MM.1S (cell line): Measurements from ENCODE around the gene ABCA3.

Source experiments
- EZH2 ChIP-seq: fragments of 300-600 bp; sonication (generic); optimal IDR thresholded peaks from 2 replicates; pipeline ENCODE3; 2017; ENCODE audit warnings: low read depth, mild to moderate bottlenecking, antibody characterized with exemption, low read length, mixed read lengths
- EZH2phosphoT487 ChIP-seq: fragments of 300-600 bp; sonication (generic); IDR thresholded peaks from 2 replicates; pipeline ENCODE4 v1.6.1; 2018; ENCODE audit warnings: antibody characterized with exemption, low read length
- TF ChIP-seq, protein P1 (sequence below): fragments of 300-600 bp; sonication (generic); IDR thresholded peaks from 2 replicates; pipeline ENCODE4 v1.5.1; 2016; ENCODE audit warnings: antibody characterized with exemption, low read length, mixed read lengths

DNA sequence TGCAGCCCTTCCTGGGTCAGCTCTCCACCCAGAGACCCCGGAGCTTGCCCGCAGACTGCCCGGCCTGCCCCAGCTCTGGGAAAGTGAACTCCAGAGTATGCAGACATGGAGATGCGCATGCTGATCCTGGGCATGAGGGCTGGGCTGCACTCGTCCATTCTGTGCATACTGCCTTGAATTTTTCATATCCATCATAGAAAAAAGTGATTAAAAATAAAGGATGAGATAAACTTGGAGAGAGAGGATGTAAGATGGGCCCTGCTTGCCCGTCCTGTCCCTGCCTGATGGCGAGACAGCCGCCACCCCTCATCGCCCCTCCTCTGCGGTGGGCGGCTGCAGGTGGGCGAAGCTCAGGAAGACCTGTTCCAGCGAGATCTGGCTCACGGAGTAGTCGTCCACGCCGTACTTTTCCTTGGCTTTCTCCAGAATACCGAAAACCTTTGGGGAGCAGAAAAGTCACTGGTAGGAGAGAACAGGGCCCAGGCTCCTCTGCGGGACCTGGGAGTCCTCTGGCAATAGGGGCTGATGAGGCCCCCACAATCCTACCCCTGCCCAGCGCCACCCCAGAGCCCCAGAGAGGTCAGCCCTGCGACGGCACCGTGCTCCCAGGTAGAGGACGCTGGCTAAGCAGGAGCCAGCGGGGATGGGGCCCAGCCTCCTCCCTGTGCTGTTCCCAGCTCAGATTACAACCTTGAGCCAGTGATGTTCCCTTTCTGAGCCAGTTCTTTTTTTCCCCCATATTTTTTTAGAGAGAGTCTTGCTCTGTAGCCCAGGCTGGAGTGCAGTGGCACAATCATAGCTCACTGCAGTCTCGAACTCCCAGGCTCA lies 63.9 kb downstream of the ABCA3 start:
- TF ChIP-seq, protein P1, sequence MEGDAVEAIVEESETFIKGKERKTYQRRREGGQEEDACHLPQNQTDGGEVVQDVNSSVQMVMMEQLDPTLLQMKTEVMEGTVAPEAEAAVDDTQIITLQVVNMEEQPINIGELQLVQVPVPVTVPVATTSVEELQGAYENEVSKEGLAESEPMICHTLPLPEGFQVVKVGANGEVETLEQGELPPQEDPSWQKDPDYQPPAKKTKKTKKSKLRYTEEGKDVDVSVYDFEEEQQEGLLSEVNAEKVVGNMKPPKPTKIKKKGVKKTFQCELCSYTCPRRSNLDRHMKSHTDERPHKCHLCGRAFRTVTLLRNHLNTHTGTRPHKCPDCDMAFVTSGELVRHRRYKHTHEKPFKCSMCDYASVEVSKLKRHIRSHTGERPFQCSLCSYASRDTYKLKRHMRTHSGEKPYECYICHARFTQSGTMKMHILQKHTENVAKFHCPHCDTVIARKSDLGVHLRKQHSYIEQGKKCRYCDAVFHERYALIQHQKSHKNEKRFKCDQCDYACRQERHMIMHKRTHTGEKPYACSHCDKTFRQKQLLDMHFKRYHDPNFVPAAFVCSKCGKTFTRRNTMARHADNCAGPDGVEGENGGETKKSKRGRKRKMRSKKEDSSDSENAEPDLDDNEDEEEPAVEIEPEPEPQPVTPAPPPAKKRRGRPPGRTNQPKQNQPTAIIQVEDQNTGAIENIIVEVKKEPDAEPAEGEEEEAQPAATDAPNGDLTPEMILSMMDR, result no peak
- no peak for TF ChIP-seq EZH2
- no peak for TF ChIP-seq EZH2phosphoT487
